SK-N-SH treated with all-trans-retinoic acid at 6 μM for 48 hours (cell line): ENCODE measurements around the gene SLC46A2.

ENCODE experiments used
- ATAC-seq: fragments of 200-7000 bp; cut with Tn5 transposase; 3 replicates; pipeline ENCODE4 v1.9.1; 2020; ENCODE audit warnings: mild to moderate bottlenecking, moderate library complexity
- ARNTL ChIP-seq: fragments of 450-650 bp; formaldehyde crosslinking; IDR thresholded peaks from 2 replicates; pipeline ENCODE4 v1.5.0; 2020; ENCODE audit warnings: low read depth, mild to moderate bottlenecking, moderate library complexity, borderline replicate concordance
- BACH2 ChIP-seq: fragments of 250-450 bp; sonication (Bioruptor Pico); IDR thresholded peaks from 2 replicates; pipeline ENCODE4 v1.9.0; 2021; ENCODE audit warnings: mild to moderate bottlenecking, borderline replicate concordance
- CSDC2 ChIP-seq: fragments of 250-450 bp; sonication (Bioruptor Pico); IDR thresholded peaks from 2 replicates; pipeline ENCODE4 v1.5.0; 2020; ENCODE audit warnings: mild to moderate bottlenecking, moderate library complexity
- CSRNP3 ChIP-seq: fragments of 250-450 bp; sonication (Bioruptor Pico); IDR thresholded peaks from 2 replicates; pipeline ENCODE4 v1.5.1; 2021; ENCODE audit warnings: mild to moderate bottlenecking, moderate library complexity
- ESRRG ChIP-seq: fragments of 250-450 bp; sonication (Bioruptor Pico); IDR thresholded peaks from 2 replicates; pipeline ENCODE4 v1.6.1; 2021; ENCODE audit warnings: mild to moderate bottlenecking
- GLIS3 ChIP-seq: fragments of 250-450 bp; sonication (Bioruptor Pico); IDR thresholded peaks from 2 replicates; pipeline ENCODE4 v1.5.0; 2020; ENCODE audit warnings: mild to moderate bottlenecking, moderate library complexity
- ISL1 ChIP-seq: fragments of 250-450 bp; sonication (Bioruptor Pico); IDR thresholded peaks from 2 replicates; pipeline ENCODE4 v2.1.2; 2022; ENCODE audit warnings: mild to moderate bottlenecking, moderate library complexity
- OSR1 ChIP-seq: fragments of 250-450 bp; sonication (Bioruptor Pico); IDR thresholded peaks from 2 replicates; pipeline ENCODE4 v1.8.0; 2022; ENCODE audit warnings: moderate library complexity, mild to moderate bottlenecking, inconsistent platforms
- PATZ1 ChIP-seq: fragments of 250-450 bp; sonication (Bioruptor Pico); IDR thresholded peaks from 2 replicates; pipeline ENCODE4 v1.8.0; 2020; ENCODE audit warnings: mild to moderate bottlenecking, moderate library complexity, borderline replicate concordance
- PPARA ChIP-seq: fragments of 250-450 bp; sonication (Bioruptor Pico); IDR thresholded peaks from 2 replicates; pipeline ENCODE4 v1.5.0; 2020; ENCODE audit warnings: mild to moderate bottlenecking, borderline replicate concordance
- SNAI2 ChIP-seq: fragments of 250-450 bp; sonication (Bioruptor Pico); IDR thresholded peaks from 2 replicates; pipeline ENCODE4 v1.5.0; 2020; ENCODE audit warnings: mild to moderate bottlenecking, moderate library complexity
- TCF4 ChIP-seq: fragments of 250-450 bp; sonication (Bioruptor Pico); IDR thresholded peaks from 2 replicates; pipeline ENCODE4 v1.8.0; 2021; ENCODE audit warnings: mild to moderate bottlenecking, moderate library complexity, borderline replicate concordance
- TOX ChIP-seq: fragments of 250-450 bp; sonication (Bioruptor Pico); IDR thresholded peaks from 2 replicates; pipeline ENCODE4 v1.8.0; 2021; ENCODE audit warnings: mild to moderate bottlenecking, moderate library complexity, borderline replicate concordance
- ZC3H10 ChIP-seq: fragments of 250-450 bp; sonication (Bioruptor Pico); IDR thresholded peaks from 2 replicates; pipeline ENCODE4 v1.5.1; 2021; ENCODE audit warnings: mild to moderate bottlenecking, moderate library complexity
- ZFP3 ChIP-seq: fragments of 250-450 bp; sonication (Bioruptor Pico); IDR thresholded peaks from 2 replicates; pipeline ENCODE4 v1.5.0; 2020; ENCODE audit warnings: mild to moderate bottlenecking, moderate library complexity
- ZFP30 ChIP-seq: fragments of 450-650 bp; formaldehyde crosslinking; IDR thresholded peaks from 2 replicates; pipeline ENCODE4 v1.5.0; 2022; ENCODE audit warnings: mild to moderate bottlenecking, moderate library complexity
- ZNF70 ChIP-seq: fragments of 450-650 bp; formaldehyde crosslinking; IDR thresholded peaks from 2 replicates; pipeline ENCODE4 v1.5.0; 2020; ENCODE audit warnings: mild to moderate bottlenecking, moderate library complexity
- ZNF8 ChIP-seq: fragments of 450-650 bp; formaldehyde crosslinking; IDR thresholded peaks from 2 replicates; pipeline ENCODE4 v1.5.0; 2020; ENCODE audit warnings: mild to moderate bottlenecking, moderate library complexity
- TF ChIP-seq, protein P1 (sequence below): fragments of 250-450 bp; sonication (Bioruptor Pico); IDR thresholded peaks from 2 replicates; pipeline ENCODE4 v1.5.0; 2020; ENCODE audit warnings: mild to moderate bottlenecking, moderate library complexity
- TF ChIP-seq, protein P2 (sequence below): fragments of 250-450 bp; sonication (Bioruptor Pico); IDR thresholded peaks from 2 replicates; pipeline ENCODE4 v1.8.0; 2021; ENCODE audit warnings: low read depth, mild to moderate bottlenecking, moderate library complexity, borderline replicate concordance
- TF ChIP-seq, protein P3 (sequence below): fragments of 250-450 bp; sonication (Bioruptor Pico); IDR thresholded peaks from 2 replicates; pipeline ENCODE4 v1.5.1; 2020; ENCODE audit warnings: low read depth, mild to moderate bottlenecking, moderate library complexity

The SLC46A2 gene

GRCh38 chr9:112863746-112864145 is 26.9 kb downstream of the SLC46A2 start:
- no peak for ATAC-seq
- no peak for TF ChIP-seq ZFP30 (CRISPR knock-in tag)
- no peak for TF ChIP-seq ZC3H10
- TF ChIP-seq, protein P1, sequence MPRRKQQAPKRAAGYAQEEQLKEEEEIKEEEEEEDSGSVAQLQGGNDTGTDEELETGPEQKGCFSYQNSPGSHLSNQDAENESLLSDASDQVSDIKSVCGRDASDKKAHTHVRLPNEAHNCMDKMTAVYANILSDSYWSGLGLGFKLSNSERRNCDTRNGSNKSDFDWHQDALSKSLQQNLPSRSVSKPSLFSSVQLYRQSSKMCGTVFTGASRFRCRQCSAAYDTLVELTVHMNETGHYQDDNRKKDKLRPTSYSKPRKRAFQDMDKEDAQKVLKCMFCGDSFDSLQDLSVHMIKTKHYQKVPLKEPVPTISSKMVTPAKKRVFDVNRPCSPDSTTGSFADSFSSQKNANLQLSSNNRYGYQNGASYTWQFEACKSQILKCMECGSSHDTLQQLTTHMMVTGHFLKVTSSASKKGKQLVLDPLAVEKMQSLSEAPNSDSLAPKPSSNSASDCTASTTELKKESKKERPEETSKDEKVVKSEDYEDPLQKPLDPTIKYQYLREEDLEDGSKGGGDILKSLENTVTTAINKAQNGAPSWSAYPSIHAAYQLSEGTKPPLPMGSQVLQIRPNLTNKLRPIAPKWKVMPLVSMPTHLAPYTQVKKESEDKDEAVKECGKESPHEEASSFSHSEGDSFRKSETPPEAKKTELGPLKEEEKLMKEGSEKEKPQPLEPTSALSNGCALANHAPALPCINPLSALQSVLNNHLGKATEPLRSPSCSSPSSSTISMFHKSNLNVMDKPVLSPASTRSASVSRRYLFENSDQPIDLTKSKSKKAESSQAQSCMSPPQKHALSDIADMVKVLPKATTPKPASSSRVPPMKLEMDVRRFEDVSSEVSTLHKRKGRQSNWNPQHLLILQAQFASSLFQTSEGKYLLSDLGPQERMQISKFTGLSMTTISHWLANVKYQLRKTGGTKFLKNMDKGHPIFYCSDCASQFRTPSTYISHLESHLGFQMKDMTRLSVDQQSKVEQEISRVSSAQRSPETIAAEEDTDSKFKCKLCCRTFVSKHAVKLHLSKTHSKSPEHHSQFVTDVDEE: no peak
- TF ChIP-seq PATZ1: no peak
- TF ChIP-seq ZNF8: no peak
- TF ChIP-seq ZNF70 (CRISPR knock-in tag): no peak
- no peak for TF ChIP-seq TCF4 (CRISPR knock-in tag)
- TF ChIP-seq TOX (CRISPR knock-in tag): no peak
- no peak for TF ChIP-seq SNAI2 (CRISPR knock-in tag)
- TF ChIP-seq, protein P2, sequence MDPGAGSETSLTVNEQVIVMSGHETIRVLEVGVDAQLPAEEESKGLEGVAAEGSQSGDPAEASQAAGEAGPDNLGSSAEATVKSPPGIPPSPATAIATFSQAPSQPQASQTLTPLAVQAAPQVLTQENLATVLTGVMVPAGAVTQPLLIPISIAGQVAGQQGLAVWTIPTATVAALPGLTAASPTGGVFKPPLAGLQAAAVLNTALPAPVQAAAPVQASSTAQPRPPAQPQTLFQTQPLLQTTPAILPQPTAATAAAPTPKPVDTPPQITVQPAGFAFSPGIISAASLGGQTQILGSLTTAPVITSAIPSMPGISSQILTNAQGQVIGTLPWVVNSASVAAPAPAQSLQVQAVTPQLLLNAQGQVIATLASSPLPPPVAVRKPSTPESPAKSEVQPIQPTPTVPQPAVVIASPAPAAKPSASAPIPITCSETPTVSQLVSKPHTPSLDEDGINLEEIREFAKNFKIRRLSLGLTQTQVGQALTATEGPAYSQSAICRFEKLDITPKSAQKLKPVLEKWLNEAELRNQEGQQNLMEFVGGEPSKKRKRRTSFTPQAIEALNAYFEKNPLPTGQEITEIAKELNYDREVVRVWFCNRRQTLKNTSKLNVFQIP (CRISPR knock-in tag): no peak
- TF ChIP-seq ESRRG (CRISPR knock-in tag): no peak
- no peak for TF ChIP-seq PPARA (CRISPR knock-in tag)
- no peak for TF ChIP-seq ISL1 (CRISPR knock-in tag)
- no peak for TF ChIP-seq ZFP3 (CRISPR knock-in tag)
- TF ChIP-seq, protein P3, sequence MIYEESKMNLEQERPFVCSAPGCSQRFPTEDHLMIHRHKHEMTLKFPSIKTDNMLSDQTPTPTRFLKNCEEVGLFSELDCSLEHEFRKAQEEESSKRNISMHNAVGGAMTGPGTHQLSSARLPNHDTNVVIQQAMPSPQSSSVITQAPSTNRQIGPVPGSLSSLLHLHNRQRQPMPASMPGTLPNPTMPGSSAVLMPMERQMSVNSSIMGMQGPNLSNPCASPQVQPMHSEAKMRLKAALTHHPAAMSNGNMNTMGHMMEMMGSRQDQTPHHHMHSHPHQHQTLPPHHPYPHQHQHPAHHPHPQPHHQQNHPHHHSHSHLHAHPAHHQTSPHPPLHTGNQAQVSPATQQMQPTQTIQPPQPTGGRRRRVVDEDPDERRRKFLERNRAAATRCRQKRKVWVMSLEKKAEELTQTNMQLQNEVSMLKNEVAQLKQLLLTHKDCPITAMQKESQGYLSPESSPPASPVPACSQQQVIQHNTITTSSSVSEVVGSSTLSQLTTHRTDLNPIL (CRISPR knock-in tag): no peak
- TF ChIP-seq BACH2 (CRISPR knock-in tag): no peak
- TF ChIP-seq CSRNP3 (CRISPR knock-in tag): no peak
- no peak for TF ChIP-seq GLIS3 (CRISPR knock-in tag)
- TF ChIP-seq OSR1: no peak
- no peak for TF ChIP-seq CSDC2

- TF ChIP-seq, protein P1: no peak
- TF ChIP-seq ESRRG (CRISPR knock-in tag) (no peak), CSDC2 (no peak), ZFP30 (CRISPR knock-in tag) (no peak), ARNTL (CRISPR knock-in tag) (no peak), ISL1 (CRISPR knock-in tag) (no peak)
- TF ChIP-seq, protein P2 (CRISPR knock-in tag): no peak
Observed at GRCh38 chr9:112863214-112863613, 27.5 kb downstream of the SLC46A2 start.

More at GRCh38 chr9:112863214-112863613, 27.5 kb downstream of the SLC46A2 start:
- ATAC-seq: no peak
